ENCODE measurements around the gene CTNNA2. TPM values are rescaled to one million over a fixed set of nuclear protein-coding genes. Genes with fewer than 3 reads are reported as not detected.

The CTNNA2 gene
- total RNA-seq, 5 donors from 2014 or later (not counting 1 experiment from before 2014, with no cell fraction given), result not detected

DNA sequence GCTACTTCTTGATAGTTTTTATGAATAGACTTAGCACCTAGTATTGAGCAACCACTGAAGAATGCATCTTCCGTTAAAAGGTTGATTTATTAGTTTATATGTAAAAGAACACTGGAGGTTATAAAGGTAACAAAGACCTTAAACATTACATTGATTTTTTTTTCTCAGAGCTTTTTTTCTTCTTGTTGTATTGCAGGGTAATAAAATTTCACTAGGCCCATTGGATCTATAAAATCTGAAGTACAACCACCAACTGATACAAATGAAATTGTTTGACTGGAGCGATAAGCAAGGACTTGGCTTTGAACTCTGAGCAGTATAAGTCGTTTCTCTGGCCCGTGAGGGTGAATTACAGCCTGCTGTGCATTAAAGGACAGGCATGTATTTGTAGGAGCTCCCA, 447.7 kb downstream of the CTNNA2 start:
- H3K4me1 Mint-ChIP-seq, result no peaks in the 10 kb centered on the region
- H3K36me3 Mint-ChIP-seq, result no peaks in the 10 kb centered on the region
- ChIA-PET CTCF (no interaction called here), POLR2A (no interaction called here)
- H3K36me3 ChIP-seq (ENCODE audit: control insufficient read depth in 2 of 2, extremely low read depth in 1 of 2, insufficient read depth in 1 of 2, low read length in 1 of 2), result no peaks in the 10 kb centered on the region
- no peaks in the 10 kb centered on the region for H3K4me1 ChIP-seq (ENCODE audit: control insufficient read depth in 1 of 2, extremely low read depth in 1 of 2, insufficient read depth in 2 of 2, low read length in 2 of 2)
- no peak overlapping the region for H3K4me3 Mint-ChIP-seq
- H3K27ac ChIP-seq (ENCODE audit: low read length), result no peak overlapping the region
- H3K9me3 ChIP-seq, result no peaks in the 10 kb centered on the region
- H3K27ac Mint-ChIP-seq, result no peak overlapping the region
- H3K27me3 Mint-ChIP-seq, result no peaks in the 10 kb centered on the region
- no peak for ATAC-seq (replicated peaks in 1 of 4)
- peaks cover 6 to 14% (median 7%) of the 10 kb centered on the region in 3 donors for H3K9me3 Mint-ChIP-seq
- WGBS (ENCODE audit: insufficient coverage), result 67% methylated on average over 2 of the region's 4 CpGs
- no peak for DNase-seq
- no peak overlapping the region for H3K4me3 ChIP-seq (ENCODE audit: control insufficient read depth in 1 of 2, extremely low read depth in 1 of 2, low read length in 1 of 2)
- no peaks in the 10 kb centered on the region for H3K27me3 ChIP-seq (replicated peaks in 1 of 2; ENCODE audit: control insufficient read depth in 2 of 2, extremely low read depth in 1 of 2, insufficient read depth in 2 of 2, low read length in 1 of 2)

DNA sequence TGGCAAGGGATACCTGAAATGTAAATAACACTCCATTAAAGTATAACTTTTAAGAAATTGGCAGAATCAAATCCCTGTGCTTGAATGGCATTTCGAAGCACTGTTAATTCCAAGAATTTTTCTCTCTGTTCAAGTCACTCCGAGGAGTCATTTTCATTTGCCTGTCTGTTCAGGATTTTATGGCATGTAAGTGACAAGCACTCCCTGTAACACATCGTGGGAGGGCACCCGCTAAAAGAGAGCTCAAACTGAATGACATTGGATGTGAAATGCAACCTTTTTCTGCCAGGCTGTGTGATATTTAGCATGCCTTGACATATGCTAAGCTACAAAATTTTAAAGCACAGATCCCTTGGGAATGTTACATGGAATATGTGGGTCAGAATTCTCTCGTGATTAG, 452.1 kb downstream of the CTNNA2 start:
- Histone ChIP-seq H3K27ac (ENCODE audit: low read length) (no peak overlapping the region), H3K4me3 (ENCODE audit: control insufficient read depth in 1 of 2, extremely low read depth in 1 of 2, low read length in 1 of 2) (no peak overlapping the region), H3K36me3 (ENCODE audit: control insufficient read depth in 2 of 2, extremely low read depth in 1 of 2, insufficient read depth in 1 of 2, low read length in 1 of 2) (no peaks in the 10 kb centered on the region), H3K4me1 (ENCODE audit: control insufficient read depth in 1 of 2, extremely low read depth in 1 of 2, insufficient read depth in 2 of 2, low read length in 2 of 2) (no peaks in the 10 kb centered on the region), H3K9me3 (no peaks in the 10 kb centered on the region), H3K27me3 (replicated peaks in 1 of 2; ENCODE audit: control insufficient read depth in 2 of 2, extremely low read depth in 1 of 2, insufficient read depth in 2 of 2, low read length in 1 of 2) (no peaks in the 10 kb centered on the region)
- WGBS (ENCODE audit: insufficient coverage), result 73% methylated on average over 4 of the region's 5 CpGs
- no peak overlapping the region for H3K27ac Mint-ChIP-seq
- H3K9me3 Mint-ChIP-seq, result peaks cover 2 to 15% (median 6%) of the 10 kb centered on the region in 3 donors
- POLR2A ChIA-PET, result no interaction called here
- CTCF ChIA-PET, result no interaction called here
- H3K4me1 Mint-ChIP-seq, result no peaks in the 10 kb centered on the region
- DNase-seq (no peak), ATAC-seq (replicated peaks in 1 of 4) (no peak)
- H3K27me3 Mint-ChIP-seq, result no peaks in the 10 kb centered on the region
- H3K36me3 Mint-ChIP-seq, result no peaks in the 10 kb centered on the region
- no peak overlapping the region for H3K4me3 Mint-ChIP-seq

DNA sequence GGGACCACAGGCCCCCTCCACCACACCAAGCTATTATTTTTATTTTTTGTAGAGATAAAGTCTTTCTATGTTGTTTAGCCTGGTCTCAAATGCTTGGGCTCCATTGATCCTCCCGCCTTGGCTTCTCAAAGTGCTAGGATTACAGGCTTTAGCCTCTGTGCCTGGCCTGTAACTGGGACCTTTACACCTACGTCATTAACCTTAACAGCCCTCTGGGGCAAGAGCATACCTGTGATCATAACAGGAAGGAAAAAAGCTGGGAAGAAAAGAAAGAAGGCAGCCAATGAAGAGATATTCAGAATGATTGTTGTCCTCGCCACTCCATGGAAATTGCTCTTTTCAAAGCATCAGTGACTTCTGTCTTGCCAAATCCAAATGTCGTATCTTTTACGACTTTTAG, 453.5 kb downstream of the CTNNA2 start:
- DNase-seq, result no peak
- no peaks in the 10 kb centered on the region for H3K36me3 ChIP-seq (ENCODE audit: control insufficient read depth in 2 of 2, extremely low read depth in 1 of 2, insufficient read depth in 1 of 2, low read length in 1 of 2)
- Mint-ChIP-seq H3K27me3 (no peaks in the 10 kb centered on the region), H3K9me3 (peaks cover 2 to 15% (median 6%) of the 10 kb centered on the region in 3 donors), H3K36me3 (no peaks in the 10 kb centered on the region), H3K4me3 (no peak overlapping the region), H3K4me1 (no peaks in the 10 kb centered on the region), H3K27ac (no peak overlapping the region)
- ChIA-PET CTCF (no interaction called here), POLR2A (no interaction called here)
- H3K27ac ChIP-seq (ENCODE audit: low read length), result no peak overlapping the region
- no peaks in the 10 kb centered on the region for H3K27me3 ChIP-seq (replicated peaks in 1 of 2; ENCODE audit: control insufficient read depth in 2 of 2, extremely low read depth in 1 of 2, insufficient read depth in 2 of 2, low read length in 1 of 2)
- no peak for ATAC-seq (replicated peaks in 1 of 4)
- no peaks in the 10 kb centered on the region for H3K4me1 ChIP-seq (ENCODE audit: control insufficient read depth in 1 of 2, extremely low read depth in 1 of 2, insufficient read depth in 2 of 2, low read length in 2 of 2)
- H3K4me3 ChIP-seq (ENCODE audit: control insufficient read depth in 1 of 2, extremely low read depth in 1 of 2, low read length in 1 of 2), result no peak overlapping the region
- 98% methylated on average over 3 of the region's 5 CpGs for WGBS (ENCODE audit: insufficient coverage)
- no peaks in the 10 kb centered on the region for H3K9me3 ChIP-seq

DNA sequence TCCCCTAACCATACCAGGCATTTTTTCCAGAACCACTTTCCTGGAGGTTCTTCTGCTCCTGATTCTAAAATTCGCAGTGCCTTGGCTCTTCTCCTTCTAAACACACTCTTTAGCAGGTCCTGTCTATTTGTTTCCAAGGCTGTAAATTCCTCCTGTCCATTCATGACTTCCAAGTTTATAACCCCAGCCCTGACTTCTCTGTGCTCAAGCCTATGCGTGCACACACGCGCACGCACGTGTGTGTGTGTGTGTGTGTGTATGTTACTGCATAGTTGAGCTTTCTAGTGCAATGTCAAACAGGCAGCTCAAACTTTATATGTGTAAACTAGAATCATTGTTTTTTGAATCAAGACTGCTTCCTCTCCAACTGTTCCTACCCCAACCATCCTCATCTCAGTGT, 454.0 kb downstream of the CTNNA2 start:
- H3K9me3 ChIP-seq, result no peaks in the 10 kb centered on the region
- CTCF ChIA-PET, result no interaction called here
- no peaks in the 10 kb centered on the region for H3K4me1 ChIP-seq (ENCODE audit: control insufficient read depth in 1 of 2, extremely low read depth in 1 of 2, insufficient read depth in 2 of 2, low read length in 2 of 2)

DNA sequence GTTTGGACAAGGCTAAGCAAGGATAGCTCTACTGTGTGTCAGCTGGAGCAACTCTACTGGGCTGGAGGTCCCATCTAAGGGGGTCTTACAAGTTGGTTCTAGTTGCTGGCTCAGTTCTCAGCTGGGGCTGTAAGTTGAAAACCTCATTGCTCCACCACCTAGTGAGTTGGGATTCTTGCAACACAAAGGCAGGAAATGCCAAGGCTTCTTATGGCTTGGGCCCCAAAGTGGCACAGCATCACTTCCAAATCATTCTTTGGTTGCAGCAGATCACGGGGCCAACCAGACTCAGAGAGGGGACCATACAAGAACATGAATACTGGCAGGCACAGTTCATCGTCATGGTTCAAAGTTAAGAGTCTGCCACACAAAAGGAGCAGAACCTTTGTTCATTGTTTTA, 459.0 kb downstream of the CTNNA2 start:
- Mint-ChIP-seq H3K27ac (no peak overlapping the region), H3K4me3 (no peak overlapping the region), H3K9me3 (peaks cover 0 to 18% (median 0%) of the 10 kb centered on the region in 3 donors), H3K27me3 (no peaks in the 10 kb centered on the region), H3K4me1 (no peaks in the 10 kb centered on the region), H3K36me3 (no peaks in the 10 kb centered on the region)
- CTCF ChIA-PET, result no interaction called here
- POLR2A ChIA-PET, result no interaction called here
- H3K27ac ChIP-seq (ENCODE audit: low read length), result no peak overlapping the region
- ATAC-seq (replicated peaks in 1 of 4) (no peak), DNase-seq (no peak)
- no peaks in the 10 kb centered on the region for H3K9me3 ChIP-seq
- no peaks in the 10 kb centered on the region for H3K36me3 ChIP-seq (ENCODE audit: control insufficient read depth in 2 of 2, extremely low read depth in 1 of 2, insufficient read depth in 1 of 2, low read length in 1 of 2)
- H3K4me3 ChIP-seq (ENCODE audit: control insufficient read depth in 1 of 2, extremely low read depth in 1 of 2, low read length in 1 of 2), result no peak overlapping the region
- H3K4me1 ChIP-seq (ENCODE audit: control insufficient read depth in 1 of 2, extremely low read depth in 1 of 2, insufficient read depth in 2 of 2, low read length in 2 of 2), result no peaks in the 10 kb centered on the region
- no peaks in the 10 kb centered on the region for H3K27me3 ChIP-seq (replicated peaks in 1 of 2; ENCODE audit: control insufficient read depth in 2 of 2, extremely low read depth in 1 of 2, insufficient read depth in 2 of 2, low read length in 1 of 2)
- WGBS (ENCODE audit: insufficient coverage), result 61% methylated on average over 2 of the region's 2 CpGs

More for the DNA sequence above, 454.0 kb downstream of the CTNNA2 start:
- POLR2A ChIA-PET, result no interaction called here
- DNase-seq (no peak), ATAC-seq (replicated peaks in 1 of 4) (no peak)
- Mint-ChIP-seq H3K4me1 (no peaks in the 10 kb centered on the region), H3K27me3 (no peaks in the 10 kb centered on the region), H3K27ac (no peak overlapping the region), H3K36me3 (no peaks in the 10 kb centered on the region), H3K4me3 (no peak overlapping the region), H3K9me3 (peaks cover 2 to 15% (median 6%) of the 10 kb centered on the region in 3 donors)
- no peak overlapping the region for H3K27ac ChIP-seq (ENCODE audit: low read length)
- H3K36me3 ChIP-seq (ENCODE audit: control insufficient read depth in 2 of 2, extremely low read depth in 1 of 2, insufficient read depth in 1 of 2, low read length in 1 of 2), result no peaks in the 10 kb centered on the region
- no peaks in the 10 kb centered on the region for H3K27me3 ChIP-seq (replicated peaks in 1 of 2; ENCODE audit: control insufficient read depth in 2 of 2, extremely low read depth in 1 of 2, insufficient read depth in 2 of 2, low read length in 1 of 2)
- no peak overlapping the region for H3K4me3 ChIP-seq (ENCODE audit: control insufficient read depth in 1 of 2, extremely low read depth in 1 of 2, low read length in 1 of 2)
- no CpG with 5 or more reads among the region's 6 CpGs for WGBS (ENCODE audit: insufficient coverage)

DNA sequence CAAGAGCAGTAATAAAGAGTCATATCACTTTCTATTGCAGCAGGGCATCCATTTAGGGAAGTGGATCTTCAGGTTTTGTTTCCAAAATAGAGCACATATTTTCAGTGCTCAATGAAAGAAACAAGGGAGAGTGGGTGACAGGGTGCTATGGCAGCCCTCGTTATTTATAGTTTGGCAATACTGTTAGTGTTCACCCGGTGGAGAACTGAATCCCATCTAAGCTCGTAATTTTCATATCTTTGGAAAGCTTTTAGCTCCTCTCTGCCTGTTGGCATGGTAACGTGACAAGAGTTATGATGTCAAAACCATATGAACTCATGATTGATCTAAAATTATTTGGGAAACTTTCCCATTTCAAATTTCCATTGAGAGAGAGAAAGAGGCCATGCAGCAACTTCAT, 459.8 kb downstream of the CTNNA2 start:
- no peaks in the 10 kb centered on the region for H3K4me1 ChIP-seq (ENCODE audit: control insufficient read depth in 1 of 2, extremely low read depth in 1 of 2, insufficient read depth in 2 of 2, low read length in 2 of 2)
- CTCF ChIA-PET, result no interaction called here
- no peaks in the 10 kb centered on the region for H3K9me3 ChIP-seq
- 100% methylated on average over 2 of the region's 4 CpGs for WGBS (ENCODE audit: insufficient coverage)
- POLR2A ChIA-PET, result no interaction called here
- H3K27ac Mint-ChIP-seq, result no peak overlapping the region
- H3K36me3 ChIP-seq (ENCODE audit: control insufficient read depth in 2 of 2, extremely low read depth in 1 of 2, insufficient read depth in 1 of 2, low read length in 1 of 2), result no peaks in the 10 kb centered on the region
- no peaks in the 10 kb centered on the region for H3K4me1 Mint-ChIP-seq
- no peak for DNase-seq
- no peaks in the 10 kb centered on the region for H3K27me3 Mint-ChIP-seq
- no peaks in the 10 kb centered on the region for H3K36me3 Mint-ChIP-seq
- no peaks in the 10 kb centered on the region for H3K27me3 ChIP-seq (replicated peaks in 1 of 2; ENCODE audit: control insufficient read depth in 2 of 2, extremely low read depth in 1 of 2, insufficient read depth in 2 of 2, low read length in 1 of 2)
- ATAC-seq (replicated peaks in 1 of 4), result no peak
- no peak overlapping the region for H3K27ac ChIP-seq (ENCODE audit: low read length)
- H3K4me3 ChIP-seq (ENCODE audit: control insufficient read depth in 1 of 2, extremely low read depth in 1 of 2, low read length in 1 of 2), result no peak overlapping the region
- no peak overlapping the region for H3K4me3 Mint-ChIP-seq
- peaks cover 0 to 16% (median 0%) of the 10 kb centered on the region in 3 donors for H3K9me3 Mint-ChIP-seq

DNA sequence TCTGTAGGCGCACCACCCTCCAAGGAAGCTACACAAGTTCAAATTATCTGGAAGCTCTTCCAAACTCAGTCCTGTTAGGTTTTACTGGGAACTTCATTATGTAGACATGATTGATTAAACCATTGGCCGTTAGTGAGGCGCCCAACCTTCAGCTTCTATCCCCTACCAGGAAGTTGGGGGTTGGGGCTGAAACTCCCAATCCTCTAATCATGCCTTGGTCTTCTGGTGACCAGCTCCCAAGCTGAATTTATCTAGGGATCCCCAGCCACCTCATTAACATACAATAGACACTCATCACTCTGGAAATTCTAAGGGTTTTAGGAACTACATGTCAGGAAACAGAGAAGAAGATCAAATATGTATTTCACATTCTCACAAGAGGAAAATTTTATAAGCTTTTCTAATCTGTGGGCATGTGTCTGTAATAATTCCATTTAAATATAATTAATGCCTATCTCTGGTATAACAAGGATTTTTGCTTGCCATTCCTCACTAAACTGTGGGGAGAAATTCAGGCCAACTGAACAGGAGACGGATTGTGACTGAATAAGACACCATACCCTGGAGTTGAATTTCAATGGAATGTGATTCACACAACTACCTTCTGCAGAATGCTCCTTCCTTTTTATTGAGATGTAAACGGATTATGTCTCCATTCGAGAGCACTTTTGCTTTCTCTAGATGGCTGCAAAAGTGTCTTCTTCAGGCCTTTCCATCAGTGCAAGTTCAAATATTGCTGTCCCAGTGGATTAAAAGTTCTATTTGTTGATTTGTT, 463.1 kb downstream of the CTNNA2 start:
- H3K9me3 Mint-ChIP-seq, result peaks cover 0 to 12% (median 2%) of the 10 kb centered on the region in 3 donors
- WGBS (ENCODE audit: insufficient coverage), result no CpG with 5 or more reads among the region's 6 CpGs
- H3K4me1 Mint-ChIP-seq, result no peaks in the 10 kb centered on the region
- CTCF ChIA-PET, result no interaction called here
- POLR2A ChIA-PET, result no interaction called here
- Histone ChIP-seq H3K36me3 (ENCODE audit: control insufficient read depth in 2 of 2, extremely low read depth in 1 of 2, insufficient read depth in 1 of 2, low read length in 1 of 2) (no peaks in the 10 kb centered on the region), H3K4me1 (ENCODE audit: control insufficient read depth in 1 of 2, extremely low read depth in 1 of 2, insufficient read depth in 2 of 2, low read length in 2 of 2) (no peaks in the 10 kb centered on the region), H3K9me3 (no peaks in the 10 kb centered on the region), H3K27ac (ENCODE audit: low read length) (no peak overlapping the region), H3K4me3 (ENCODE audit: control insufficient read depth in 1 of 2, extremely low read depth in 1 of 2, low read length in 1 of 2) (no peak overlapping the region), H3K27me3 (replicated peaks in 1 of 2; ENCODE audit: control insufficient read depth in 2 of 2, extremely low read depth in 1 of 2, insufficient read depth in 2 of 2, low read length in 1 of 2) (no peaks in the 10 kb centered on the region)
- ATAC-seq (replicated peaks in 1 of 4), result no peak
- no peak for DNase-seq
- H3K27me3 Mint-ChIP-seq, result no peaks in the 10 kb centered on the region
- H3K27ac Mint-ChIP-seq, result no peak overlapping the region
- H3K4me3 Mint-ChIP-seq, result no peak overlapping the region
- no peaks in the 10 kb centered on the region for H3K36me3 Mint-ChIP-seq
